GM12878 (cell line): ENCODE measurements around the gene RAPGEF3.

Experiments used
- CBX3 ChIP-seq: fragments of 200-600 bp; sonication (generic); IDR thresholded peaks from 2 replicates; pipeline ENCODE4 v1.6.1; 2016; ENCODE audit warnings: low read depth, borderline replicate concordance
- CEBPB ChIP-seq, 2 experiments: fragments of 150-350 bp in 1 of 2; IDR thresholded peaks; 2 replicates each; pipeline ENCODE4 v1.6.1; 2012 to 2014; ENCODE audit warnings: low read depth in 2 of 2, low read length in 2 of 2, borderline replicate concordance in 1 of 2, inconsistent platforms in 1 of 2
- CREB1 ChIP-seq: IDR thresholded peaks from 2 replicates; pipeline ENCODE4 v1.6.1; 2012; ENCODE audit warnings: low read depth, mild to moderate bottlenecking, inconsistent platforms
- CTCF ChIP-seq, 3 experiments: IDR thresholded peaks in 2 of 3; conservative IDR thresholded peaks in 1 of 3; 2 replicates each; pipeline ENCODE4 v1.5.1; 2011; ENCODE audit warnings: low read depth in 3 of 3, low read length in 3 of 3, mild to moderate bottlenecking in 3 of 3, control low read depth in 2 of 3, moderate library complexity in 2 of 3, inconsistent platforms in 1 of 3, mixed read lengths in 1 of 3; ENCODE audit not compliant: control insufficient read depth in 2 of 3, insufficient read depth in 1 of 3; ENCODE audit errors: extremely low read depth in 1 of 3
- HDGF ChIP-seq: fragments of 450-650 bp; IDR thresholded peaks from 2 replicates; pipeline ENCODE4 v1.6.1; 2016; ENCODE audit warnings: antibody characterized with exemption
- MXI1 ChIP-seq: fragments of 150-350 bp; IDR thresholded peaks from 2 replicates; pipeline ENCODE4 v1.6.1; 2011; ENCODE audit warnings: low read depth, mild to moderate bottlenecking, inconsistent platforms, low read length, improper control_type of control experiment
- NKRF ChIP-seq: fragments of 450-650 bp; conservative IDR thresholded peaks from 2 replicates; pipeline ENCODE4 v1.6.1; 2017; ENCODE audit warnings: mild to moderate bottlenecking, moderate library complexity
- RB1 ChIP-seq: fragments of 450-650 bp; formaldehyde crosslinking; IDR thresholded peaks from 2 replicates; pipeline ENCODE4 v1.6.1; 2017; ENCODE audit warnings: mild to moderate bottlenecking, borderline replicate concordance
- RBBP5 ChIP-seq: fragments of 200-600 bp; sonication (generic); conservative IDR thresholded peaks from 2 replicates; pipeline ENCODE4 v1.6.1; 2016
- RFX5 ChIP-seq: IDR thresholded peaks from 2 replicates; pipeline ENCODE4 v1.6.1; 2011; ENCODE audit warnings: low read depth, low read length, improper control_type of control experiment
- ZZZ3 ChIP-seq: IDR thresholded peaks from 2 replicates; pipeline ENCODE4 v1.6.1; 2011; ENCODE audit warnings: low read depth; ENCODE audit not compliant: control insufficient read depth, insufficient read length

DNA sequence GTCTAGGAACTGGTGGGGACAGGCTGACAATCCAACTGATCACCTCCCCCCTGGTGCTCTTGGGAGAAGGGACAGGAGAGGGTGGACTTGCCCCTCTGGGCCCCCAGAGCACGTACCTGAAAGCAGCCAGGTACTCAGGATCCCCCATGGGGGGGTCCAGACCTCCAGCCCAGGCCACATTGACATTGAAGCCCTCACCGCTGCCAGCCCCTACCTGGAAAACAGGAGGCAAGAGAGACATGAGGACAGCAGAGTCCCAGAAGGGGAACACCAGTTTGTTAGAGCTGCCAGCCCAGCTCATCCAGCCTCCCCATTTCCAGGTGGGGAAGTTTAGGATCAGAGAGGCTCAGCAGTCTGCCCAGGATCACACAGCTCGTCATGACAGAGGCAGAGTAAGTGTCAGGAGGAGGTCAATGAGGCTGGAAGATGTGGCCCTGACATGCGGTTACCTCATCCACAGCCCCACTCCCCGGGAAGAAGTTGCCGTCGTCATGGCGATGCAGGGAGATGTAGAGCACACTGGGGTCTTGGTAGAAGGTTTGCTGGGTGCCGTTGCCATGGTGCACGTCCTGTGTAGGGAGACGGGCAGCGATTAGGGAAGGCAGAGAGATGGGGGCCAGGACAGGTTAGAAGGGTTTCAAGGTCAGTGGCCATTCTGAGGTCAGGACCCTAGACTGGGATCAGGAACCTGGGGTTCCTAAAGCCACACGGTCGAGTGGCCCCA is 29.1 kb upstream of the RAPGEF3 start:
- no peak for TF ChIP-seq HDGF
- no peak for TF ChIP-seq CREB1
- no peak for TF ChIP-seq CEBPB (IDR thresholded peaks at IDR 0.05; ENCODE audit: borderline replicate concordance in 1 of 2, low read depth in 2 of 2, low read length in 2 of 2)
- no peak for TF ChIP-seq CTCF (IDR thresholded peaks at IDR 0.05 in 2 of 3, conservative IDR thresholded peaks at IDR 0.05 in 1 of 3; ENCODE audit: control insufficient read depth in 2 of 3, extremely low read depth in 1 of 3, insufficient read depth in 1 of 3, low read depth in 3 of 3, low read length in 3 of 3)
- no peak for TF ChIP-seq MXI1
- no peak for TF ChIP-seq RFX5
- TF ChIP-seq RB1: no peak
- no peak for TF ChIP-seq ZZZ3
- no peak for TF ChIP-seq NKRF
- TF ChIP-seq RBBP5: no peak
- no peak for TF ChIP-seq CBX3
